NCI-H82 (cell line): ENCODE results near the gene BRCA2.

ENCODE experiments used
- DNase-seq: peaks from one replicate; lab custom pipeline; 2025; lab: John Stamatoyannopoulos, UW

BRCA2 gene

GRCh38 chr13:32315238-32316027 lies at the start of gene BRCA2, which contains the start of gene ZAR1L:
Gene BRCA2 (plus strand): TSS chr13:32315508. CDS start chr13:32316461, 953 bp downstream.
Gene ZAR1L (minus strand): TSS chr13:32315363. CDS start chr13:32311925, 3,438 bp downstream.
- peak; percentile 90 for DNase-seq

- DNase-seq, result no peak
Observed at GRCh38 chr13:32265726-32266125, 49.6 kb upstream of the BRCA2 start.

- no peak for DNase-seq
Observed at GRCh38 chr13:32266130-32266529, 49.2 kb upstream of the BRCA2 start.

- DNase-seq, result peak; percentile 20
Observed at GRCh38 chr13:32267836-32268439, 47.4 kb upstream of the BRCA2 start.

GRCh38 chr13:32272021-32272683 lies 43.2 kb upstream of the BRCA2 start:
- DNase-seq, result no peak

GRCh38 chr13:32277839-32278238 lies 37.5 kb upstream of the BRCA2 start:
- DNase-seq, result no peak

- no peak for DNase-seq
Observed at GRCh38 chr13:32278426-32278825, 36.9 kb upstream of the BRCA2 start.

GRCh38 chr13:32281096-32281495 lies 34.2 kb upstream of the BRCA2 start:
- no peak for DNase-seq

GRCh38 chr13:32282096-32282711 lies 33.1 kb upstream of the BRCA2 start:
- DNase-seq, result no peak

- DNase-seq, result no peak
Observed at GRCh38 chr13:32284927-32285632, 30.2 kb upstream of the BRCA2 start.

GRCh38 chr13:32285633-32285965 lies 29.7 kb upstream of the BRCA2 start:
- DNase-seq, result no peak

- DNase-seq, result no peak
Observed at GRCh38 chr13:32297206-32297605, 18.1 kb upstream of the BRCA2 start.

- peak; percentile 36 for DNase-seq
Observed at GRCh38 chr13:32298695-32299094, 16.6 kb upstream of the BRCA2 start.

- DNase-seq, result no peak
Observed at GRCh38 chr13:32299893-32300292, 15.4 kb upstream of the BRCA2 start.

- no peak for DNase-seq
Observed at GRCh38 chr13:32300406-32300805, 14.9 kb upstream of the BRCA2 start.

- no peak for DNase-seq
Observed at GRCh38 chr13:32300920-32301319, 14.4 kb upstream of the BRCA2 start.

- DNase-seq, result no peak
Observed at GRCh38 chr13:32302461-32302860, 12.8 kb upstream of the BRCA2 start.

- DNase-seq, result no peak
Observed at GRCh38 chr13:32305646-32306045, 9.7 kb upstream of the BRCA2 start.

GRCh38 chr13:32309312-32310133 lies 5.8 kb upstream of the BRCA2 start:
- DNase-seq, result no peak

- peak; percentile 71 for DNase-seq
Observed at GRCh38 chr13:32310134-32310706, 5.1 kb upstream of the BRCA2 start.
